K562 (cell line): ENCODE results near the gene EOGT. TPM values are rescaled to one million over a fixed set of nuclear protein-coding genes. Genes with fewer than 3 reads are reported as not detected.
A peak's percentile ranks its signal among the peaks of the same experiment; 100 is the strongest.

ENCODE experiments used
- C11orf30 ChIP-seq: fragments of 450-650 bp; IDR thresholded peaks from 2 replicates; pipeline ENCODE4 v1.6.1; 2016; ENCODE audit warnings: low read depth, mild to moderate bottlenecking
- CHD2 ChIP-seq: IDR thresholded peaks from 2 replicates; pipeline ENCODE4 v1.6.1; 2011; ENCODE audit warnings: low read depth, low read length
- CTCF ChIP-seq, 3 experiments: IDR thresholded peaks in 2 of 3; conservative IDR thresholded peaks in 1 of 3; 2 replicates each; pipeline ENCODE4 v1.5.1; 2011 to 2012; ENCODE audit warnings: low read length in 3 of 3, mild to moderate bottlenecking in 3 of 3, control low read depth in 2 of 3, improper control_type of control experiment in 1 of 3, inconsistent platforms in 1 of 3, low read depth in 1 of 3, mixed read lengths in 1 of 3, moderate library complexity in 1 of 3; ENCODE audit not compliant: insufficient read depth in 2 of 3
- ERF ChIP-seq: fragments of 450-650 bp; formaldehyde crosslinking; IDR thresholded peaks from 2 replicates; pipeline ENCODE4 v1.4.0; 2020; ENCODE audit warnings: mild to moderate bottlenecking, mixed read lengths
- JUND ChIP-seq, 2 experiments: IDR thresholded peaks; 2 replicates in 1 of 2; 3 replicates in 1 of 2; pipeline ENCODE4 v1.6.1; 2011; ENCODE audit warnings: borderline replicate concordance in 2 of 2, low read depth in 2 of 2, low read length in 2 of 2, improper control_type of control experiment in 1 of 2, missing biosample characterization in 1 of 2, missing genetic modification characterization in 1 of 2, missing genetic modification reagents in 1 of 2
- NCOA4 ChIP-seq: fragments of 450-650 bp; IDR thresholded peaks from 2 replicates; pipeline ENCODE4 v1.6.1; 2018; ENCODE audit warnings: mild to moderate bottlenecking; ENCODE audit not compliant: partially characterized antibody
- NRF1 ChIP-seq, 2 experiments: fragments of 450-650 bp; IDR thresholded peaks in 1 of 2; conservative IDR thresholded peaks in 1 of 2; 2 replicates each; pipeline ENCODE4 v1.6.1; 2014; ENCODE audit warnings: mild to moderate bottlenecking in 2 of 2
- SETDB1 ChIP-seq: IDR thresholded peaks from one replicate; pipeline ENCODE4 v1.6.1; 2012; ENCODE audit warnings: low read length, control low read depth, inconsistent platforms
- TCF3 ChIP-seq: sonication (generic); formaldehyde crosslinking; IDR thresholded peaks from 2 replicates; pipeline ENCODE4 v1.4.0; 2020; ENCODE audit warnings: mild to moderate bottlenecking, missing genetic modification reagents
- TSC22D4 ChIP-seq: fragments of 450-650 bp; IDR thresholded peaks from 2 replicates; pipeline ENCODE4 v1.6.1; 2016; ENCODE audit warnings: missing genetic modification characterization, missing biosample characterization, control low read depth
- ZNF24 ChIP-seq: fragments of 450-650 bp; IDR thresholded peaks from 2 replicates; pipeline ENCODE4 v1.6.1; 2016
- ZNF318 ChIP-seq, 2 experiments: fragments of 450-650 bp; IDR thresholded peaks; 2 replicates each; pipeline ENCODE4 v1.6.1; 2016; ENCODE audit warnings: mild to moderate bottlenecking in 2 of 2, borderline replicate concordance in 1 of 2, low read depth in 1 of 2, moderate library complexity in 1 of 2
- ZNF696 ChIP-seq: fragments of 250-450 bp; sonication (Bioruptor Pico); conservative IDR thresholded peaks from 2 replicates; pipeline ENCODE4 v1.4.0; 2020; ENCODE audit warnings: mild to moderate bottlenecking, moderate library complexity
- ZNF764 ChIP-seq: fragments of 250-450 bp; sonication (Bioruptor Pico); IDR thresholded peaks from 2 replicates; pipeline ENCODE4 v1.4.0; 2020; ENCODE audit warnings: low read depth, mild to moderate bottlenecking, moderate library complexity
- polyA plus RNA-seq, 8 experiments: library from polyadenylated mRNA; depleted of rRNA in 4 of 8; stranded (reverse) in 5 of 8; unstranded in 3 of 8; fragments of >200 nt; fragmentation: Nextera tagmentation in 2 of 8; fragmentation: Illumina TruSeq in 1 of 8; extraction: Ambion mirVana in 2 of 8; extraction: Trizol in 1 of 8; gene quantifications; 2 replicates each; pipeline versions ENCODE4 v1.2.1 to v1.2.3, GENCODE V29; 2011 to 2014; ENCODE audit warnings: inconsistent platforms in 1 of 8, missing spikeins in 1 of 8
- total RNA-seq, 7 experiments: library from RNA; depleted of rRNA in 6 of 7; stranded (reverse); fragments of >200 nt in 6 of 7; fragmentation: Illumina TruSeq in 2 of 7; extraction: Trizol in 2 of 7; gene quantifications; 2 replicates each; pipeline versions ENCODE4 v1.2.1 to v1.2.3, GENCODE V29; 2011 to 2021; ENCODE audit warnings: low replicate concordance in 1 of 7

EOGT gene
- total and polyA plus RNA-seq, 9 of the 15 experiments (the other 6 are each of a cell fraction or from before 2014, with no cell fraction given), result 3.6 to 17.9 (median 7.4) TPM

- no peak for TF ChIP-seq ZNF318 (IDR thresholded peaks at IDR 0.05; ENCODE audit: borderline replicate concordance in 1 of 2, low read depth in 1 of 2)
- TF ChIP-seq C11orf30, result peak; percentile 34; the same call in 1 of the 2 replicates
- peak; percentile 81 for TF ChIP-seq JUND (IDR thresholded peaks at IDR 0.05; ENCODE audit: borderline replicate concordance, low read depth, low read length)
- TF ChIP-seq JUND (tag; IDR thresholded peaks at IDR 0.05; ENCODE audit: borderline replicate concordance, low read depth, low read length), result peak; percentile 62; the same call in 1 of the 3 replicates
- peak; percentile 81 for TF ChIP-seq CHD2
- TF ChIP-seq CTCF (IDR thresholded peaks at IDR 0.05 in 2 of 3, conservative IDR thresholded peaks at IDR 0.05 in 1 of 3; ENCODE audit: insufficient read depth in 2 of 3, low read depth in 1 of 3, low read length in 3 of 3), result no peak
- TF ChIP-seq SETDB1, result no peak
- peak; percentile 94 to 95 for TF ChIP-seq NRF1 (conservative IDR thresholded peaks at IDR 0.05 in 1 of 2, IDR thresholded peaks at IDR 0.05 in 1 of 2)
- TF ChIP-seq NCOA4, result no peak
- TF ChIP-seq ZNF696, result no peak
- TF ChIP-seq TSC22D4, result no peak
- no peak for TF ChIP-seq ERF (CRISPR knock-in tag)
- no peak for TF ChIP-seq TCF3 (CRISPR knock-in tag)
- TF ChIP-seq ZNF764 (CRISPR knock-in tag), result no peak
- no peak for TF ChIP-seq ZNF24
Observed at GRCh38 chr3:69051756-69052471, 38.4 kb upstream of the EOGT start, which contains the start of gene TMF1 (continued).
